Type B pancreatic cell (in vitro differentiated cells): ENCODE data around the gene ACOXL. TPM values are rescaled to one million over a fixed set of nuclear protein-coding genes. Genes with fewer than 3 reads are reported as not detected.

Experiments used
- DNase-seq: peaks from one replicate; pipeline ENCODE4 v3.0.0; 2021; ENCODE audit warnings: mixed read lengths; ENCODE audit not compliant: unreplicated experiment; ENCODE audit errors: extremely low spot score
- H3K27ac Mint-ChIP-seq: 2 replicates; pipeline ENCODE4 v1.8.0; 2021; ENCODE audit warnings: mild to moderate bottlenecking, mixed read lengths
- H3K27me3 Mint-ChIP-seq: 2 replicates; pipeline ENCODE4 v1.8.0; 2021; ENCODE audit warnings: mixed read lengths
- H3K36me3 Mint-ChIP-seq: 2 replicates; pipeline ENCODE4 v1.8.0; 2021; ENCODE audit warnings: mixed read lengths
- H3K4me1 Mint-ChIP-seq: one replicate; pipeline ENCODE4 v1.8.0; 2021; ENCODE audit warnings: mixed read lengths; ENCODE audit not compliant: unreplicated experiment
- H3K4me3 Mint-ChIP-seq: 2 replicates; pipeline ENCODE4 v1.8.0; 2021; ENCODE audit warnings: mild to moderate bottlenecking, mixed read lengths
- H3K9me3 Mint-ChIP-seq: 2 replicates; pipeline ENCODE4 v1.8.0; 2021; ENCODE audit warnings: mixed read lengths
- total RNA-seq: library from RNA; stranded (reverse); gene quantifications from 2 replicates; pipeline ENCODE4 v1.2.1, GENCODE V29; 2021; ENCODE audit warnings: low replicate concordance
- TF ChIP-seq, protein P1 (sequence below): fragments of 200-600 bp; sonication (generic); conservative IDR thresholded peaks from 2 replicates; pipeline ENCODE4 v1.5.0; 2021; ENCODE audit warnings: antibody characterized with exemption, mild to moderate bottlenecking

Gene ACOXL
- total RNA-seq, 1 donor from 2014 or later = 1.4 TPM

DNA sequence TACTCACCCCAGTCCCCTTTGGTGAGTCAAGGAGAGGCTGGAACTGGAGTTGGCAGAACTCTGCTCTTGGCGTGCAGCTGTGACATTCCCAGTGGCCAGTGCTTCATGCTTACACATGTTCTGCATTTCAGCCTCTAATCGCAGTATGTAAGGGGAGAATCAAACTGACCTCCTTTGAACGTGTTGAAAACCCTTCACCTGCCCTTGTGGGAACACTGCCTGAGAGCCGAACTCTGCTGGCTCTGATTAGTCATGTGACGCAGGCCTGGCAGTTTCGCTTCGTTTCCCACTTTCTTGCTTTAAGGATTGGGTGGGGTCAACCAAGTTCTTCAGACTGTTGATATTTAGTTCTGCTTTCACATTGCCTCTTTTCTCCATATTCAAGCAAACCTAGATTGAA is 214.5 kb downstream of the ACOXL start:
- TF ChIP-seq, protein P1, sequence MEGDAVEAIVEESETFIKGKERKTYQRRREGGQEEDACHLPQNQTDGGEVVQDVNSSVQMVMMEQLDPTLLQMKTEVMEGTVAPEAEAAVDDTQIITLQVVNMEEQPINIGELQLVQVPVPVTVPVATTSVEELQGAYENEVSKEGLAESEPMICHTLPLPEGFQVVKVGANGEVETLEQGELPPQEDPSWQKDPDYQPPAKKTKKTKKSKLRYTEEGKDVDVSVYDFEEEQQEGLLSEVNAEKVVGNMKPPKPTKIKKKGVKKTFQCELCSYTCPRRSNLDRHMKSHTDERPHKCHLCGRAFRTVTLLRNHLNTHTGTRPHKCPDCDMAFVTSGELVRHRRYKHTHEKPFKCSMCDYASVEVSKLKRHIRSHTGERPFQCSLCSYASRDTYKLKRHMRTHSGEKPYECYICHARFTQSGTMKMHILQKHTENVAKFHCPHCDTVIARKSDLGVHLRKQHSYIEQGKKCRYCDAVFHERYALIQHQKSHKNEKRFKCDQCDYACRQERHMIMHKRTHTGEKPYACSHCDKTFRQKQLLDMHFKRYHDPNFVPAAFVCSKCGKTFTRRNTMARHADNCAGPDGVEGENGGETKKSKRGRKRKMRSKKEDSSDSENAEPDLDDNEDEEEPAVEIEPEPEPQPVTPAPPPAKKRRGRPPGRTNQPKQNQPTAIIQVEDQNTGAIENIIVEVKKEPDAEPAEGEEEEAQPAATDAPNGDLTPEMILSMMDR = no peak
- H3K4me1 Mint-ChIP-seq = peaks cover 7% of the 10 kb centered on the region
- no peak for DNase-seq
- H3K27me3 Mint-ChIP-seq = no peaks in the 10 kb centered on the region
- H3K4me3 Mint-ChIP-seq = no peak overlapping the region
- no peak overlapping the region for H3K27ac Mint-ChIP-seq
- H3K36me3 Mint-ChIP-seq = no peaks in the 10 kb centered on the region
- peaks cover 7% of the 10 kb centered on the region for H3K9me3 Mint-ChIP-seq

DNA sequence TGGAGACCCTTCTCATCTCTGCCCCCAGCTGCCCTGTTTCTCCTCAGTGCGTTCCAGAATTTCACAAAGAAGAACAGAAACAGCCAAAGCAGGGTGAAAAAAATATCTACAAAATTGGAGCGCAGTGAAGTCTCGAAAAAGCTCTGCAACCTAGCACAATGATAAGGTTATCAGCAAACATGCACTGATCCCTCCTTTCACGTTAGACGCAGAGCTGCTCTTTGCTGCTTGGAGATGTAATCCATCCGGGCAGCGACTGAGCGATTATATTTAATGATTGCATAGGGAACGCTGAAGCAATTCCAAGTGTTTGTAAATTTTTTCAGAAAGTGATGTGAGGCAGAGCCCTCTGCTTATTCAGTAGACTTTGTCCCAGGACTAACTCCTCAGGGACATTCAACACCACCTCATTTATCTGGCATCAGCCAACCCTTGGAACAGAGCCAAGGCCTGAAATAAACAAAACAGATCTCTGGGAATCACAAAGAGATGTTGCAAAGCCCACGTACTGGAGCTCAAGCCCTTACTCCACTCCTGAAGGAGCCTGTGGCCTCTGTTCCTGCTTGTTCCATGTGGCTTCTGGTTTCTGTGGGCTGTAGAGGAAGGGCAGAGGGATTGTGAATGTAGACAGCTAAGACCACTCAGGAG is 215.8 kb downstream of the ACOXL start:
- TF ChIP-seq, protein P1 = no peak
- no peaks in the 10 kb centered on the region for H3K36me3 Mint-ChIP-seq
- H3K4me1 Mint-ChIP-seq = peaks cover 7% of the 10 kb centered on the region
- no peak for DNase-seq
- H3K9me3 Mint-ChIP-seq = peaks cover 7% of the 10 kb centered on the region
- no peak overlapping the region for H3K27ac Mint-ChIP-seq
- H3K27me3 Mint-ChIP-seq = no peaks in the 10 kb centered on the region
- no peak overlapping the region for H3K4me3 Mint-ChIP-seq

DNA sequence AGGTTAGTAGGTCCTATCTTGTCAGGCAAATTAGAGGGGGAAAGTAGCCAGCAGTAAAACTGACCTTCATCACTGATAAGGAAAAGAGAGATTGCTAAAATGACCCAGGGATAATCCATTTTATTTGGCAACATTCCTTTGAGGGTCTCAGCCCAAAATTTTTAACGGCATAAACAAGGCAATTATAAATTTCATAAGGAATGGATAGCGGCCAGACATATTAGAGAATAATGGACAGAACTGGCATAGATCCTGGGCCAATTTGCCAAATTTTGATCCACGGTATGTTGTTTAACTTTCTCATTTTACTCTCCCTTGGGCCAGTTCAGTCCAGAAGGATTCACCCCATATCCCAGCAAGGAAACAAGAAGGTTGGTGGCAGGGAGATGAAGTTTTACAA is 217.9 kb downstream of the ACOXL start:
- Mint-ChIP-seq H3K27me3 (no peaks in the 10 kb centered on the region), H3K4me3 (no peak overlapping the region), H3K36me3 (no peaks in the 10 kb centered on the region), H3K9me3 (peaks cover 7% of the 10 kb centered on the region), H3K27ac (no peak overlapping the region), H3K4me1 (peaks cover 10% of the 10 kb centered on the region)
- DNase-seq = no peak
- TF ChIP-seq, protein P1 = no peak

DNA sequence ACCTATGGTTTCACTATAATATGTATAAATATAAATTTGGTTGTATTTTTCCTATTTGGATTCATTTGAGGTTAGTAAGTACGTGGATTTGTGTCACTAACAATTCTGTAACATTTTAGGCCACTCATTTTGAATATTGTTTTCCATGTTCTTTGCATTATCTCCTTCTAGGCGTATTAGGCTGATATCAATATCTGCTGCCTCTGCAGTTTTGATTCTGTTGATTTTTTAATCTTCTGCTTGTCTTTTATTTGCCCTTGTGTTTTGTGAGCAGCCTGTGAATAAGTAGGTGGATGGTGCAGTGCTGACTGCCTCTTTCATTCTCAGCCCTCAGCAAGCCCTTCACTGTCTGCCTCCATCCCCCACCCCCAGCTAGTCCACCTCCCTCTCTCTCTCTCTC is 222.7 kb downstream of the ACOXL start:
- TF ChIP-seq, protein P1 = no peak
- Mint-ChIP-seq H3K9me3 (no peaks in the 10 kb centered on the region), H3K27me3 (no peaks in the 10 kb centered on the region), H3K36me3 (no peaks in the 10 kb centered on the region), H3K27ac (no peak overlapping the region), H3K4me1 (peaks cover 15% of the 10 kb centered on the region), H3K4me3 (no peak overlapping the region)
- no peak for DNase-seq

DNA sequence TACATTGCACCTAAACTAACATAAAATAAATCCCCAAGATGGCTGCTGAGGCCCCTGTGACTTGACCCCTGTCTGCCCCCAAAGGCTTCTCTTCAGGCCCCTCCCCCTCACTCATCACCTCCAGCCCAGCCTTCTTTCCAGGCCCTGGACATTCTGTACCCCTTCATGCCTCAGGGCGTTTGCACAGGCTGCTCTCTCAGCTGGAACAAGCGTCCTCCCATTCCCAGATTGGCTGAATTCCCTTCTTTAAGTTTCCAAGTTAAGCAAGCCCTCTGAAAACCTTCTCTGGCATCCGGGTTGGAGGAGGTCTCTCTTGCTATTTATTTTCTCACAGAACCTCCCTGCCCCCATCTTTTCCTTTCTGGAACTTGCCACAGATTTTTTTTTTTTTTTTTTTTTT is 223.2 kb downstream of the ACOXL start:
- H3K27me3 Mint-ChIP-seq = no peaks in the 10 kb centered on the region

More for the DNA sequence above, 223.2 kb downstream of the ACOXL start:
- H3K9me3 Mint-ChIP-seq = no peaks in the 10 kb centered on the region
- H3K4me3 Mint-ChIP-seq = no peak overlapping the region
- H3K27ac Mint-ChIP-seq = no peak overlapping the region
- no peaks in the 10 kb centered on the region for H3K36me3 Mint-ChIP-seq
- TF ChIP-seq, protein P1 = no peak
- DNase-seq = no peak
- H3K4me1 Mint-ChIP-seq = peaks cover 15% of the 10 kb centered on the region
